ENCODE results near the gene SLC27A1.
"Not testable (repeated sequence)": the region's sequence is repeated elsewhere in the genome, so short reads cannot be mapped to it uniquely, and the experiment has no call there.

SLC27A1 gene

DNA sequence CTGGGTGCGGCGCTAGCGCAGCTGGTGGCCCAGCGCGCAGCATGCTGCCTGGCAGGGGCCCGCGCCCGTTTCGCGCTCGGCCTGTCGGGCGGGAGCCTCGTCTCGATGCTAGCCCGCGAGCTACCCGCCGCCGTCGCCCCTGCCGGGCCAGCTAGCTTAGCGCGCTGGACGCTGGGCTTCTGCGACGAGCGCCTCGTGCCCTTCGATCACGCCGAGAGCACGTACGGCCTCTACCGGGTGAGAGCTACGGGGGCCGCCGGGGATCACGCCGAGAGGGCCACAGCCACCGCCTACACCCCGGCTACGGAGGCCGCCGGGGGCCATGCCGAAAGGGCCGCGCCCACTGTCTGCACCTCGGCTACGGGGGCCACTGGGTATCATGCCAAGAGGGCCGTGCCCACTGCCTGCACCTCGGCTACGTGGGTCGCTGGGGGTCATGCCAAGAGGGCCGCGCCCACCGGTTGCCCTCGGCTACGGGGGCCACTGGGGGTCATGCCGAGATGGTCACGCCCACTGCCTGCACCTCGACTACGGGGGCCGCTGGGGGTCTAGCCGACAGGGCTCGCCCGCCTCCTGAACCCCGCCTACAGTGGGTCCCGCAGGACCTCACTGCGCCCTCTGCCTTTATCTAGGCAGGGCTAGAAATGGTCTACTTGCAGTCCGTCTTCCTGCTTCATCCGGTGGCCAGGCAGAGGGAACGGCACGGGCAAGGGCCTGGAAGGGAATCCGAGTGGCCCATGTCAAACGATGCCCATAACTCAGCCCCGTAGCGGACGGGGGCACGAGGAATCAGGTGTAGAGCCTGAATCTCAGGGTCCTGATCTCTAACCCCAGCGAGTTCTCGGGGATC, 41.6 kb downstream of the SLC27A1 start:
- Histone ChIP-seq H3K9ac (ENCODE audit: low read depth in 1 of 2, low read length in 2 of 2) (peak overlapping the region; percentile 96 to 97), H3K9me3 (ENCODE audit: control insufficient read depth in 2 of 2, low read length in 2 of 2) (no peaks in the 10 kb centered on the region), H3K27ac (ENCODE audit: low read depth in 2 of 2, low read length in 2 of 2) (peak overlapping the region; percentile 100), H3K4me1 (ENCODE audit: control insufficient read depth in 2 of 2, insufficient read depth in 2 of 2, low read length in 2 of 2) (peaks cover 13 to 19% of the 10 kb centered on the region in 2 donors), H3K4me3 (ENCODE audit: low read length in 2 of 2) (peak overlapping the region; percentile 87 to 93), H3K36me3 (ENCODE audit: control insufficient read depth in 2 of 2, insufficient read depth in 2 of 2, low read length in 2 of 2) (peaks cover 0 to 2% of the 10 kb centered on the region in 2 donors), H3K27me3 (ENCODE audit: control insufficient read depth in 2 of 2, insufficient read depth in 2 of 2, low read length in 2 of 2) (no peaks in the 10 kb centered on the region)

DNA sequence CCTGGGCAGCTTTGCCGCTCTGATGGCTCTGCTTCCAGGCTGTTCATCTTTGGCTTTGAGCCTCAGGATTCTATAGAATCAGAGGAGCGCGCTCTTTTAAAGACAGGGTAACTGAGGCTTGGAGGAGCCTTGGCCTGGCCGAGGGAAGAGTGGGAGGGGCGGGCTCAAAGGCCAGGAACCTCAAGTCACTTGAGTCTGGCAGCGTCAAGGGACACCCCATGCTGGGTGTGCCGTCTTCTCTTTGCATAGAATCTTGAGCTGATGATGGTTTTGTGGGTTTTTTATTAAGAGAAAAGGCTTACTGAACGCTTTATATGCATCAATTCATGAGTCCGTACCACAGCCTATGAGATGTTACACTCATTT, 42.2 kb downstream of the SLC27A1 start:
- Histone ChIP-seq H3K4me1 (ENCODE audit: control insufficient read depth in 2 of 2, insufficient read depth in 2 of 2, low read length in 2 of 2) (peaks cover 13 to 19% of the 10 kb centered on the region in 2 donors), H3K9ac (ENCODE audit: low read depth in 1 of 2, low read length in 2 of 2) (peak overlapping the region; percentile 96 to 97), H3K9me3 (ENCODE audit: control insufficient read depth in 2 of 2, low read length in 2 of 2) (peaks cover 1 to 2% of the 10 kb centered on the region in 2 donors), H3K27me3 (ENCODE audit: control insufficient read depth in 2 of 2, insufficient read depth in 2 of 2, low read length in 2 of 2) (no peaks in the 10 kb centered on the region), H3K27ac (ENCODE audit: low read depth in 2 of 2, low read length in 2 of 2) (peak overlapping the region; percentile 100), H3K36me3 (ENCODE audit: control insufficient read depth in 2 of 2, insufficient read depth in 2 of 2, low read length in 2 of 2) (peaks cover 6 to 7% of the 10 kb centered on the region in 2 donors), H3K4me3 (ENCODE audit: low read length in 2 of 2) (peak overlapping the region; percentile 87 to 93)

GRCh38 chr19:17515408-17516149, 45.3 kb downstream of the SLC27A1 start:
- Histone ChIP-seq H3K9ac (ENCODE audit: low read depth in 1 of 2, low read length in 2 of 2) (no peak overlapping the region), H3K4me3 (ENCODE audit: low read length in 2 of 2) (no peak overlapping the region), H3K27me3 (ENCODE audit: control insufficient read depth in 2 of 2, insufficient read depth in 2 of 2, low read length in 2 of 2) (no peaks in the 10 kb centered on the region), H3K36me3 (ENCODE audit: control insufficient read depth in 2 of 2, insufficient read depth in 2 of 2, low read length in 2 of 2) (peaks cover 8 to 9% of the 10 kb centered on the region in 2 donors), H3K4me1 (ENCODE audit: control insufficient read depth in 2 of 2, insufficient read depth in 2 of 2, low read length in 2 of 2) (peaks cover 7 to 13% of the 10 kb centered on the region in 2 donors), H3K9me3 (ENCODE audit: control insufficient read depth in 2 of 2, low read length in 2 of 2) (peaks cover 3 to 4% of the 10 kb centered on the region in 2 donors), H3K27ac (ENCODE audit: low read depth in 2 of 2, low read length in 2 of 2) (no peak overlapping the region)

- no peak overlapping the region for H3K4me3 ChIP-seq (ENCODE audit: low read length in 2 of 2)
- H3K9ac ChIP-seq (ENCODE audit: low read depth in 1 of 2, low read length in 2 of 2), result no peak overlapping the region
- peaks cover 3 to 4% of the 10 kb centered on the region in 2 donors for H3K9me3 ChIP-seq (ENCODE audit: control insufficient read depth in 2 of 2, low read length in 2 of 2)
- no peak overlapping the region for H3K27ac ChIP-seq (ENCODE audit: low read depth in 2 of 2, low read length in 2 of 2)
- peaks cover under 1 to 4% of the 10 kb centered on the region in 2 donors for H3K4me1 ChIP-seq (ENCODE audit: control insufficient read depth in 2 of 2, insufficient read depth in 2 of 2, low read length in 2 of 2)
- peaks cover 8 to 9% of the 10 kb centered on the region in 2 donors for H3K36me3 ChIP-seq (ENCODE audit: control insufficient read depth in 2 of 2, insufficient read depth in 2 of 2, low read length in 2 of 2)
- no peaks in the 10 kb centered on the region for H3K27me3 ChIP-seq (ENCODE audit: control insufficient read depth in 2 of 2, insufficient read depth in 2 of 2, low read length in 2 of 2)
Observed at GRCh38 chr19:17517898-17518297, 47.6 kb downstream of the SLC27A1 start.

- not testable (repeated sequence) for H3K36me3 ChIP-seq (ENCODE audit: control insufficient read depth in 2 of 2, insufficient read depth in 2 of 2, low read length in 2 of 2); H3K9ac ChIP-seq (ENCODE audit: low read depth in 1 of 2, low read length in 2 of 2); H3K27me3 ChIP-seq (ENCODE audit: control insufficient read depth in 2 of 2, insufficient read depth in 2 of 2, low read length in 2 of 2); H3K27ac ChIP-seq (ENCODE audit: low read depth in 2 of 2, low read length in 2 of 2); H3K4me3 ChIP-seq (ENCODE audit: low read length in 2 of 2); H3K9me3 ChIP-seq (ENCODE audit: control insufficient read depth in 2 of 2, low read length in 2 of 2)
- peaks cover 0 to 11% of the 10 kb centered on the region in 2 donors for H3K4me1 ChIP-seq (ENCODE audit: control insufficient read depth in 2 of 2, insufficient read depth in 2 of 2, low read length in 2 of 2)
Observed at GRCh38 chr19:17518654-17519053, 48.3 kb downstream of the SLC27A1 start.

DNA sequence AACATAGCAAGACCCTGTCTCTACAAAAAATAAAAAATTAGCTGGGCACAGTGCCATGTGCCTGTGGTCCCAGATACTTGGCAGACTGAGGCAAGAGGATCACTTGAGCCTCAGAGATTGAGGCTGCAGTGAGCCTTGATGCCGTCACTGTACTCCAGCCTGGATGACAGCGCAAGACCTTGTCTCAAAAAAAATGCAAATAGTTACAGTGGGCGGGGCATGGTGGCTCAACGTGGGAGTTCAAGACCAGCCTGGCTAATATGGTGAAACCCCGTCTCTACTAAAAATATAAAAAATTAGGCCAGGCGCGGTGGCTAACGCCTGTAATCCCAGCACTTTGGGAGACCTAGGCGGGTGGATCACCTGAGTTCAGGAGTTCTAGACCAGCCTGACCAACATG, 49.6 kb downstream of the SLC27A1 start:
- Histone ChIP-seq H3K4me1 (ENCODE audit: control insufficient read depth in 2 of 2, insufficient read depth in 2 of 2, low read length in 2 of 2) (peaks cover 0 to 13% of the 10 kb centered on the region in 2 donors), H3K36me3 (ENCODE audit: control insufficient read depth in 2 of 2, insufficient read depth in 2 of 2, low read length in 2 of 2) (peaks cover 8 to 9% of the 10 kb centered on the region in 2 donors), H3K9ac (ENCODE audit: low read depth in 1 of 2, low read length in 2 of 2) (no peak overlapping the region), H3K27ac (ENCODE audit: low read depth in 2 of 2, low read length in 2 of 2) (no peak overlapping the region), H3K27me3 (ENCODE audit: control insufficient read depth in 2 of 2, insufficient read depth in 2 of 2, low read length in 2 of 2) (peaks cover 0 to 2% of the 10 kb centered on the region in 2 donors), H3K4me3 (ENCODE audit: low read length in 2 of 2) (no peak overlapping the region), H3K9me3 (ENCODE audit: control insufficient read depth in 2 of 2, low read length in 2 of 2) (peaks cover 4 to 6% of the 10 kb centered on the region in 2 donors)

- H3K27ac ChIP-seq (ENCODE audit: low read depth in 2 of 2, low read length in 2 of 2), result no peak overlapping the region
- peaks cover 8% of the 10 kb centered on the region in 2 donors for H3K36me3 ChIP-seq (ENCODE audit: control insufficient read depth in 2 of 2, insufficient read depth in 2 of 2, low read length in 2 of 2)
- H3K9ac ChIP-seq (ENCODE audit: low read depth in 1 of 2, low read length in 2 of 2), result no peak overlapping the region
- H3K4me3 ChIP-seq (ENCODE audit: low read length in 2 of 2), result no peak overlapping the region
- peaks cover 0 to 3% of the 10 kb centered on the region in 2 donors for H3K27me3 ChIP-seq (ENCODE audit: control insufficient read depth in 2 of 2, insufficient read depth in 2 of 2, low read length in 2 of 2)
- H3K4me1 ChIP-seq (ENCODE audit: control insufficient read depth in 2 of 2, insufficient read depth in 2 of 2, low read length in 2 of 2), result peaks cover 0 to 13% of the 10 kb centered on the region in 2 donors
- H3K9me3 ChIP-seq (ENCODE audit: control insufficient read depth in 2 of 2, low read length in 2 of 2), result peaks cover 4 to 6% of the 10 kb centered on the region in 2 donors
Observed at GRCh38 chr19:17520865-17521264, 50.5 kb downstream of the SLC27A1 start.

GRCh38 chr19:17522988-17523872, 52.9 kb downstream of the SLC27A1 start:
- Histone ChIP-seq H3K36me3 (ENCODE audit: control insufficient read depth in 2 of 2, insufficient read depth in 2 of 2, low read length in 2 of 2) (no peaks in the 10 kb centered on the region), H3K4me1 (ENCODE audit: control insufficient read depth in 2 of 2, insufficient read depth in 2 of 2, low read length in 2 of 2) (peaks cover 0 to 13% of the 10 kb centered on the region in 2 donors), H3K27me3 (ENCODE audit: control insufficient read depth in 2 of 2, insufficient read depth in 2 of 2, low read length in 2 of 2) (peaks cover 0 to 3% of the 10 kb centered on the region in 2 donors), H3K27ac (ENCODE audit: low read depth in 2 of 2, low read length in 2 of 2) (peak overlapping the region; percentile 46 to 68), H3K4me3 (ENCODE audit: low read length in 2 of 2) (no peak overlapping the region), H3K9ac (ENCODE audit: low read depth in 1 of 2, low read length in 2 of 2) (no peak overlapping the region), H3K9me3 (ENCODE audit: control insufficient read depth in 2 of 2, low read length in 2 of 2) (peaks cover 0 to 3% of the 10 kb centered on the region in 2 donors)

DNA sequence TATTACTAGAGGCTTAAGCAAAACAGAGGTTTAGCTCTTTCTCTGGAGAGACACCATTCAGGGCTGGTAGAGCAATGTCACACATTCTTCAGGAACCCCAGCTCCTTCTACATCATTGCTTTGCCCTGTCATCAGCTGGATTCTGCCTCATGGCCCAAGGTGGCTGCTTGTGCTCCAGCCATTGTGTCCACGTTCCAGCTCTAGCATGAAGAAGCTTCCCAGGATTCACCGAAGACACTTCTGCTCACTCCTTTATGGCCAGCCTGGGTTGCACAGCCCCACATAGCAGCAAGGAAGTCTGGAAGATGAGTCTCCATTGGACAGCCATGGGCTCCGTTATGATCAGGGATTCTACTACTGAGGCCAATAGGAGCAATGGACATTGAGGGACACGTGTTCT, 54.3 kb downstream of the SLC27A1 start:
- H3K9ac ChIP-seq (ENCODE audit: low read depth in 1 of 2, low read length in 2 of 2), result no peak overlapping the region
- H3K4me3 ChIP-seq (ENCODE audit: low read length in 2 of 2), result no peak overlapping the region
- H3K36me3 ChIP-seq (ENCODE audit: control insufficient read depth in 2 of 2, insufficient read depth in 2 of 2, low read length in 2 of 2), result no peaks in the 10 kb centered on the region
- no peak overlapping the region for H3K27ac ChIP-seq (ENCODE audit: low read depth in 2 of 2, low read length in 2 of 2)
- peaks cover 0 to 9% of the 10 kb centered on the region in 2 donors for H3K9me3 ChIP-seq (ENCODE audit: control insufficient read depth in 2 of 2, low read length in 2 of 2)
- H3K4me1 ChIP-seq (ENCODE audit: control insufficient read depth in 2 of 2, insufficient read depth in 2 of 2, low read length in 2 of 2), result peaks cover 0 to 13% of the 10 kb centered on the region in 2 donors
- peaks cover 0 to 6% of the 10 kb centered on the region in 2 donors for H3K27me3 ChIP-seq (ENCODE audit: control insufficient read depth in 2 of 2, insufficient read depth in 2 of 2, low read length in 2 of 2)
